ENCODE results near the gene NXT1.

NXT1 gene

DNA sequence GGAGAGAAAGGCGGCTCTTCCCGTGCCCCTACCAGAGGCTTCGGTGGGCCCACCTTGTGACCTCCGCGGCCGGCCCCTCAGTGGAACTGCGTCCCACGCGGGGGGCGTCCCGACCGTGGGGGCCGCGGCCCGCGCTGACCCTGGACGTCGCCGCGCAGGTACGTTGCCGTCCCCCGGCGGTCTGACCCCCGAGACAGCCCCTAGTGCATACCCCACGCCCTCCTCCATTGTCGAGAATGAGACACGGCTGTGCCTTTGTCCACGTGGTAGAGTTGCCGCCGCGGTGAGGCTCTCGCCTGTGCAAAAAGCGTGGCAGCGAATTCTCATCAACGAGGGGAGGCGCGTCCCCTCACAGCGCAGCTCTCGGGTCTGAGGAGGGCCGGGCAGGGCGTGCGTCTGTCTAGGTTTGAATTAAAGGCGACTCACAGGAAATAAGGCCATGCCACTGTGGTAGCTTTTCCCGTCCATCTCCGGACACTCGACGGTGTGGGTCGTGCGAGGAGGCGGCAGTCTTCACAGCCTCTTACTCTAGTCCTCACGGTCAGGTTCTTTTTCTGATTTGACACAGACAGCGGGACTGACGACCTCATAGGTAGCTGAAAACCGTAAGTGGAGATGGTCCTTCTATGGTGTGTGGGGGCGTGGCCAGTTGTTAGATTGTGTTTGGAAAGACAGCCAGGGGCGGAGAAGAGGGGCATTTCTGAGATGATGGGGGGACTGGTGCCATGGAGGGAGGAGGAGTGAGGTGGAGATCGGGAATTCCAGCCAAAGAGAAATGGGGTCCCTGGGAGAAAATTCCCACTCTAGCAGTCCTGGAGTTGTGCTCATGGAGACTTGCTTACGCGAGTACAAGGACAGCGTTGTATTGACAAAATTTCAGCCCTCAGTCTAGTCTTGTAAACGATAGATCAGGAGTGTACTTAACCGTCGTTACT lies 580 bp downstream of the NXT1 start:
- no peak for TF ChIP-seq CTCF (IDR thresholded peaks at IDR 0.05; ENCODE audit: control extremely low read depth, extremely low read depth, low read depth, missing control alignments)
- ChIA-PET CTCF (interaction anchor here (1.5 to 5.2 kb wide), 7 partner anchors 9 to 660 kb away, joined by 4 to 48 read pairs (median 9); partner anchors contain the start of gene GZF1), POLR2A (interaction anchor here (1.1 to 2.4 kb wide), 5 partner anchors 7 to 70 kb away, joined by 5 to 25 read pairs (median 10); partner anchors contain the start of genes GZF1 and NAPB)
- peak; percentile 57 for DNase-seq (ENCODE audit: extremely low spot score)

DNA sequence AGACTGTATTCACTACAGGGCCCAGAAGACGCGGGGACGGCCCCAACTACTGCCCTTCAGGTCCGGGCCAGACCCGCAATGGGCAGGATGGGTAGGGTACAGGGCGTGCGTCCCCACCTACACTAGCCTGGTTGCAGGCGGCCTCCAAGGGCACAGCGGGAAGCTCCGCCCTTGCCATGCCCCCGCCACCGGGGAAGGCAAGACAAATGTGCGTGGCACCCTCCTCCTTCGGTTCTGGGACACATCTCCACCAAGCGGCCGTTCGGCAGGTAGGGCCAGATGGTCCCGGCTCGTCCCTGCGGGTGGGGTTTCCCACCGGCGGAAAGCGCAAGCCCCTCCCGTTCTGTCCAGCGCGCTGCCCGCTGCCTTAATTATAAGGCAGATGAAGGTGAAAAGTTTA lies 5.6 kb downstream of the NXT1 start:
- CTCF ChIA-PET: interaction anchor here (0.8 to 1.5 kb wide), 2 partner anchors 9 to 86 kb away, joined by 3 to 4 read pairs; no protein-coding TSS in a partner anchor
- no peak for DNase-seq (ENCODE audit: extremely low spot score)
- POLR2A ChIA-PET: no interaction called here
- no peak for TF ChIP-seq CTCF (IDR thresholded peaks at IDR 0.05; ENCODE audit: control extremely low read depth, extremely low read depth, low read depth, missing control alignments)

DNA sequence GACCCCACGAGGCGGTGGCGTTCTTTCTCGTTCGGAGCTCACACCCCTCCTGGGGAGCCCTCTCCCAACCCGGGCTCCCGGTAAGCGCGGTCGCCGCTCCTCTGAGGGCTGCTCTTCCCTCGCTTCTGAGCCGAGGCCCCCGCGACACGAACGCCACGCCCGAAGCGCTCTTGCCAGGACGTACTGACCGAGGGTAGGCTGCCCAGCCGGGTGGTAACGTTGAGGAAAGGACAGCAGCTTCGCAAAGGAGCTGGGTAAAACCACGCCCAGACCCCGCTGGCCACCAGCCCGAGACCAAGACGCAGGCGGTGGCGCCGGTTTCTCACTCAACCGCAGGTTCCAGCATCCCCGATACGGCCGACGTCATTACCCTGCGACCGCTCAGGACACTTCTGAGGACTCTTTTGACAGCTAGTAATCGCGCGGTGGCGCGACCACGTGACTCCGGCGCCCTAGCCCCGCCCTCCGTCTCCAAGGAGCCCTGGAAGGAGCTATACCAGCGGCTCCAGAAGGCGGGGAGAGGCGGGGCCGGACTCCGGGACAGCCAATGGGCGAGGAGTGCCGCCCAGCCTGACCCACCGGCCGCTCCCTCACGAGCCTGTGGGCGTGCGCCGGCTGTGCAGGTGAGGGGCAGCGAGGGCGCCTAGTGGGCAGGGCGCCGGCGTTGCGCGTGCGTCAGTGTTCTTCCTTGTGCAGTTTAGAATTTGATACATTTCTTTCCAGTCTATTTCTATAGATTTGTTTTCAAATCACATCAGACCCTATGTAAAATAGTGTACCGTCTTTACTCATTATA lies 7.4 kb downstream of the NXT1 start:
- no peak for TF ChIP-seq CTCF (IDR thresholded peaks at IDR 0.05; ENCODE audit: control extremely low read depth, extremely low read depth, low read depth, missing control alignments)
- DNase-seq (ENCODE audit: extremely low spot score): peak; percentile 94
- POLR2A ChIA-PET: interaction anchor here (0.7 to 2.0 kb wide), 3 partner anchors 8 to 12 kb away, joined by 3 to 25 read pairs (median 4); partner anchors contain the start of gene NXT1
- CTCF ChIA-PET: interaction anchor here (0.8 to 4.7 kb wide), 7 partner anchors 8 to 211 kb away, joined by 3 to 32 read pairs (median 4); partner anchors contain the start of genes NAPB and NXT1

GRCh38 chr20:23358563-23358906 lies 7.9 kb downstream of the NXT1 start:
- ChIA-PET CTCF (interaction anchor here (1.1 to 4.7 kb wide), 6 partner anchors 8 to 212 kb away, joined by 3 to 32 read pairs (median 7); partner anchors contain the start of genes NAPB and NXT1), POLR2A (interaction anchor here (0.7 to 2.0 kb wide), 2 partner anchors 8 to 12 kb away, joined by 4 to 25 read pairs; partner anchors contain the start of gene NXT1)
- no peak for TF ChIP-seq CTCF (IDR thresholded peaks at IDR 0.05; ENCODE audit: control extremely low read depth, extremely low read depth, low read depth, missing control alignments)
- DNase-seq (ENCODE audit: extremely low spot score): no peak

DNA sequence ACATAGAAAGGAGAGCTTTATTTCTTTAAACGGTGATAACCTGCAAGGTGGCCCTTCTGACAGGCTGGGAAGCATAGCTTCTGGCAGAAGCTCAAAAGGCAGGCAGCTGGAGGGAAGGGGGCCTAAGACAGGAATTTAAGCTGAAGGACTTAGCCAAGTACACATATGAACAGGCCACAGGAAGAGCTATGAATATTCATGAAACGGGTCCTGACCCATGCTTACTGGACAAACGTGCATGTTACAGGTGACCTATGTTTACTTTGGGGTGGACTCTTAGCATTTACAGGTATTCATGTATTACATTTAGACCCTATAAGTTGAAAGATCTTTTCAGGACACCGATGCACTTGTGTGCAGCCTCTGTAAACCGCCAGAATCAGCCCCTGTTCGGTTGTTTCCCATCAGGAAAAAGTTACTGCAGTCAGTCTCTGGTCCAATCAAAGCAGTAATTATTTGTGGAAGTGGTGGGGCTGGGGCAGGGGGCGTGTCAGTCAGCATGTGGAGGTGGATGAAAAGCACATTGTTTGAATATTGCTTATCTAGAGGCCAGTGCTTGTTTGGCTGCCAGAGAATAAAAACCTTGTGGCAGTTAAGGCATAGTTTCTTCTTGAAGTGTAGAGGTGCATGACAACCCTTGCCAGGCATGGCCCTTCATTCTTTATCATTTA lies 8.5 kb downstream of the NXT1 start:
- DNase-seq (ENCODE audit: extremely low spot score): no peak
- ChIA-PET POLR2A (interaction anchor here (2.0 kb wide), 1 partner anchor 9 kb away, joined by 25 read pairs; the partner anchor contains the start of gene NXT1), CTCF (interaction anchor here (1.5 to 4.7 kb wide), 4 partner anchors 9 to 62 kb away, joined by 3 to 32 read pairs (median 11); partner anchors contain the start of genes NAPB and NXT1)
- TF ChIP-seq CTCF (IDR thresholded peaks at IDR 0.05; ENCODE audit: control extremely low read depth, extremely low read depth, low read depth, missing control alignments): no peak
